ENCODE data around the gene NECTIN1.
A peak's percentile ranks its signal among the peaks of the same experiment; 100 is the strongest.

The NECTIN1 gene

DNA sequence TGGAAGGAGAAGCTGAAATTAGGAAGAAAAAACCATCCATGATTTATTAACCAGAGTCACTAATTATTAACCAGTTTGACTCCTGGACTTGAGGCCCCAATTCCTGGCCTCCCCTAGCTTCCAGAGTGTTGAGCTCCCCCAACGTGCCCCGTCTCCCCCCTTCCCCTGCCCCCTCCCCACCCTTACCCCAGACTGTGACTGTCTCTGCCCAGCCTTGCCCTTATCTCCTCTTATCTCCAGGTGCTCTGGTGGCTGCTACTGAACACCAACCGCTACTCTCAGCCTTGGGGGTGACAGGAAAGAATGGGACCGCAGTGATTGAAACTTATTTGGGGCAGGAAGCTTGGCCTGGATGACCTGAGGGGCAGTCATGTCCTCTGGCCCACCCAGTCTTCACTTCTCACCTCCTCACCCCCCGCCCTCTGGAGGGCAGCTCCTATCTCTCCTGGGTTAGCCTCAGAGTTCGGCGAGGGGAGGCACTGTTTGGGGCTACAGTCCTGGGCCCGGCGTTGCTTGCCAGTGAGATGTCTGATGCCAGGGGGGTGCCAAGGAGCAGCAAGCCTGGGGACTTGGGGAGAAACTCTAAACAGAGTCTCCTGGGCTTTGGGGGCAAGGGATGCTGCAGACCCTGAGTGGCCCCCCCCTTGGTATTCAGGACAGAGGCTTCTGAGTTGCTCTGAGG, 15.5 kb downstream of the NECTIN1 start:
- H3K4me3 ChIP-seq (ENCODE audit: low read depth, low read length), result no peak overlapping the region
- no peak for DNase-seq (ENCODE audit: low read depth)
- TF ChIP-seq, protein P1, sequence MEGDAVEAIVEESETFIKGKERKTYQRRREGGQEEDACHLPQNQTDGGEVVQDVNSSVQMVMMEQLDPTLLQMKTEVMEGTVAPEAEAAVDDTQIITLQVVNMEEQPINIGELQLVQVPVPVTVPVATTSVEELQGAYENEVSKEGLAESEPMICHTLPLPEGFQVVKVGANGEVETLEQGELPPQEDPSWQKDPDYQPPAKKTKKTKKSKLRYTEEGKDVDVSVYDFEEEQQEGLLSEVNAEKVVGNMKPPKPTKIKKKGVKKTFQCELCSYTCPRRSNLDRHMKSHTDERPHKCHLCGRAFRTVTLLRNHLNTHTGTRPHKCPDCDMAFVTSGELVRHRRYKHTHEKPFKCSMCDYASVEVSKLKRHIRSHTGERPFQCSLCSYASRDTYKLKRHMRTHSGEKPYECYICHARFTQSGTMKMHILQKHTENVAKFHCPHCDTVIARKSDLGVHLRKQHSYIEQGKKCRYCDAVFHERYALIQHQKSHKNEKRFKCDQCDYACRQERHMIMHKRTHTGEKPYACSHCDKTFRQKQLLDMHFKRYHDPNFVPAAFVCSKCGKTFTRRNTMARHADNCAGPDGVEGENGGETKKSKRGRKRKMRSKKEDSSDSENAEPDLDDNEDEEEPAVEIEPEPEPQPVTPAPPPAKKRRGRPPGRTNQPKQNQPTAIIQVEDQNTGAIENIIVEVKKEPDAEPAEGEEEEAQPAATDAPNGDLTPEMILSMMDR (IDR thresholded peaks at IDR 0.05; ENCODE audit: insufficient read depth, low read depth, low read length, missing control alignments), result no peak

DNA sequence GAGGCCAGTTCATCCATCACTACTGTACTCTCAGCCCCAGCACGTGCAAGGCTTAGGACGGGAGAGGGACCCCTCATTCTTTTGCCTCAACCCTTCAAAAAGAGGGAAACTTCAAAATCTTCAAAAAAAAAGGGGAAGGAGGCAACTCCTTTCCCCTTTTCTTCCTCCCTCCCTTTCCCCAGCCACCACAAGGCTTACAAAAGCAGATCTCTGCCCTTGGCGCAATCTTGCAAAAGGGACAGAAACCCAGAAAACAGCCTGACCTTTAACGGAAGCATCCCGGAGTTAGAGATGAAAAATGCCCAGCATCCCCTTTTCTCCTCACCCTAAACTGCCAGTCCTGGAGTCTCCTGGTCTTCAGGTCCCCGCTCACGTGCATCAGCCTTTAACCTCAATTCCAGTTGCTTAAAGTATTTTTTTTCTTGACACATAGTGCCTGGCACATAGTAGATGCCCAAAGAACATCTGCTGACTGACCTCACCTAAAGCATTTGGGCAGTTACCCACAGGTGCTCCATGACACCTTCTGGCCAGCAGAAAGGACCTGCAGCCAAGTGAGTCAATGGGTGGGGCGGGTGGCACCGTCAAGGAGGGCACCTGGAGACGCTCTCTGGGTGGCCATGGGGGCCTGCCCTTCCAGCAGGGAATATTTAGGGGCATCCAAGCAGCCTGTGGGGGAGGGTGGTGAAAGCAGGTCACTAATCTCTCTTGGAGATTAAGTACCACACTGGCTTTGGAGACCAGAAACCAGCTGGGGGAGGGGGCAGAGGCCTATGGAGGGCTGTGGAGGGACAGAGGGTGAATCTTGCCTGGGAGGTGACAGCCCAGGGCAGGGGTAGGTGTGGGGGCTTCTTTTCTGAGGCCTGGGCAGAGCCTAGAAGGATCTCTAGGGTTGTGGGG, 16.3 kb downstream of the NECTIN1 start:
- H3K4me3 ChIP-seq (ENCODE audit: low read depth, low read length), result no peak overlapping the region
- TF ChIP-seq, protein P1 (IDR thresholded peaks at IDR 0.05; ENCODE audit: insufficient read depth, low read depth, low read length, missing control alignments), result no peak
- DNase-seq (ENCODE audit: low read depth), result no peak

DNA sequence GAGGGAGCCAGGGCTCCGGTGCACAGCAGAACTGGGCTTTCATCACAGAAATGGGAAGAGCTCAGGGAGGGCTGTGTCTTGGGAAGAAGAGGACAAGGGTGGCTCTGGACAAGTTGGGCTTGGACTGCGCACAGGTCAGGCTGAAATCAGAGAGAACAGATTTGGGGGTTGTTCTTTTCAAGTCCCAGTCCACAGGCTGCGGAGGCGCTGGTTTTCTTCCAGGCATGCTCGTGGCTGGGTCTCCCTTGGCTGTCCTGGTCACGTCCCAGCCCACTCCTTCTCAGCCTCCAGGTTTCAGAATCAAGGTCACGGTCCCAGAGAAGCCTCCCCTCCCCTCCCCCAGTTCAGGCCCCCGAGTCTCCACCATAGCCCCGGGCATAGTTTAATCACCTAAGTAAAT, 17.0 kb downstream of the NECTIN1 start:
- H3K4me3 ChIP-seq (ENCODE audit: low read depth, low read length), result no peak overlapping the region
- TF ChIP-seq, protein P1 (IDR thresholded peaks at IDR 0.05; ENCODE audit: insufficient read depth, low read depth, low read length, missing control alignments), result no peak
- no peak for DNase-seq (ENCODE audit: low read depth)

DNA sequence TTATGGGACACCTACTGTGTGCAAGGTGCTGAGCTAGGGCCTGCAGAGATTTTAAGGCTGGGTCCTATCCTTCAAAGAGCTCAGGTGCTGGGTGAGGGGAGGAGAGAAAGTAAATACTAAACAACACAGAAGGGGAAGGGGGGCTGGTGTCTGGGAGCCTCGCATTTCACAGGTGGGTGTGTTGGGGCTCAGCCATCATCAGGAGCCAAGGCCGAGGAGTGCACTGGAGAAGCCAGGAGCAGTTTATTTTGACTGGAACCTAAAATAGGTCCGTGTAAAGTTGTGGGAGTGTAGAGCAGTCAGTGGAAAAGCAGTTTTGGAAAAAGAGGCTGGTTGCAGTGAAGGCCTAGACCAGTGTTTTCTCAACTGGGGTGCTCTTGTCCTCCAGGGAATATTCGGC, 17.5 kb downstream of the NECTIN1 start:
- no peak for DNase-seq (ENCODE audit: low read depth)
- TF ChIP-seq, protein P1 (IDR thresholded peaks at IDR 0.05; ENCODE audit: insufficient read depth, low read depth, low read length, missing control alignments), result no peak
- H3K4me3 ChIP-seq (ENCODE audit: low read depth, low read length), result no peak overlapping the region

- no peak for DNase-seq (ENCODE audit: low read depth)
- no peak overlapping the region for H3K4me3 ChIP-seq (ENCODE audit: low read depth, low read length)
- TF ChIP-seq, protein P1 (IDR thresholded peaks at IDR 0.05; ENCODE audit: insufficient read depth, low read depth, low read length, missing control alignments), result no peak
Measured at GRCh38 chr11:119710417-119710816, 18.6 kb downstream of the NECTIN1 start.

- DNase-seq (ENCODE audit: low read depth), result peak; percentile 61
- TF ChIP-seq, protein P1 (IDR thresholded peaks at IDR 0.05; ENCODE audit: insufficient read depth, low read depth, low read length, missing control alignments), result no peak
Measured at GRCh38 chr11:119709638-119710346, 19.2 kb downstream of the NECTIN1 start.

More at GRCh38 chr11:119709638-119710346, 19.2 kb downstream of the NECTIN1 start:
- H3K4me3 ChIP-seq (ENCODE audit: low read depth, low read length), result no peak overlapping the region

All from GM12865 (cell line).